ENCODE data around the gene UTY. TPM values are rescaled to one million over a fixed set of nuclear protein-coding genes. Genes with fewer than 3 reads are reported as not detected.

UTY gene
- not detected in 3 replicates for total RNA-seq
- long read RNA-seq: 0 reads

DNA sequence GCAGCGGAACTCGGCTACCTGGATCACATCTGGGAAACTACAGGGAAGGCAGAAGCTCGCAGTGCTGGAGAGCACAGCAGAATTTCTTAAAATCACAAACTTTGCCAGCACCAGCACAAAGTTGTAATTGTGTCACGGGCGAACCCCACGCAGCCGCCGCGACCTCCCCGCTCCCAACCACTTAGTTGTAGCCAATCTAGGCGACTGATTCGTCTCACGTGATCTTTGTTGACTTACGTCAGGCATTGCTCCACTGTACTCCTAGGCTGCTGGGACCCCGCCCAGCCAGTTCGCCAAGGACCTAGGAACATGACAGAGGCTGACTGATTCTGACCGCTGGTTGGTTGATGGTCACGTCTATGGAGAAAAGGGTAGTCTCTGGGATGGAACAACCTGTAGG lies at the start of gene UTY:
UTY (minus strand) TSS at position 206 of the 400 bp plus-strand sequence. CDS start 368 bp downstream, outside the sequence.
- Mint-ChIP-seq H3K27me3 (ENCODE audit: low read depth) (no peaks in the 10 kb centered on the region), H3K4me3 (ENCODE audit: unreplicated experiment) (no peak within 1 kb of the TSS), H3K36me3 (ENCODE audit: low read depth) (no peaks in the 10 kb centered on the region)

DNA sequence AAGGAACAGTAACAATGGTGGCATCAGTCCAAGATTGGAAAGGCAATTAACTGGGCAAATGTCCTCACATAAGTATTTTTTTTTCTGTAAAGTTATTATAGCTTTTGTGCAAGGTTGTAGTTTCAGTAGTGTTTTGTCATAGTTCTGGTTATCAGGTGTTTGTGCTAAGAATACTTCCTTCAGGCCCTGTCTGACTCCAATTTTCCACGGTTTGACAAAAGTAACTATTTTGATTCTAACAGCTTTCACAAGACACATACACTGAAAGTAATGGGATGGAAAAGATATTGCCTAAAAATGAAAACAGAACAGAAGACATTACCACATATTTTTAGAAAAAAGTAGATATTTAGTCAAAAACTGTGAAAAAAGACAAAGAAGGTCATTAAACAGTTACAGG lies 40.6 kb upstream of the UTY start:
- no peaks in the 10 kb centered on the region for H3K36me3 Mint-ChIP-seq (ENCODE audit: low read depth)
- H3K27me3 Mint-ChIP-seq (ENCODE audit: low read depth): no peaks in the 10 kb centered on the region
- DNase-seq (ENCODE audit: low spot score): no peak
- H3K9me3 Mint-ChIP-seq (ENCODE audit: low read depth): no peaks in the 10 kb centered on the region
- no peak overlapping the region for H3K4me3 Mint-ChIP-seq (ENCODE audit: unreplicated experiment)
- no peaks in the 10 kb centered on the region for H3K4me1 Mint-ChIP-seq (ENCODE audit: low read depth)
- TF ChIP-seq, protein P1, sequence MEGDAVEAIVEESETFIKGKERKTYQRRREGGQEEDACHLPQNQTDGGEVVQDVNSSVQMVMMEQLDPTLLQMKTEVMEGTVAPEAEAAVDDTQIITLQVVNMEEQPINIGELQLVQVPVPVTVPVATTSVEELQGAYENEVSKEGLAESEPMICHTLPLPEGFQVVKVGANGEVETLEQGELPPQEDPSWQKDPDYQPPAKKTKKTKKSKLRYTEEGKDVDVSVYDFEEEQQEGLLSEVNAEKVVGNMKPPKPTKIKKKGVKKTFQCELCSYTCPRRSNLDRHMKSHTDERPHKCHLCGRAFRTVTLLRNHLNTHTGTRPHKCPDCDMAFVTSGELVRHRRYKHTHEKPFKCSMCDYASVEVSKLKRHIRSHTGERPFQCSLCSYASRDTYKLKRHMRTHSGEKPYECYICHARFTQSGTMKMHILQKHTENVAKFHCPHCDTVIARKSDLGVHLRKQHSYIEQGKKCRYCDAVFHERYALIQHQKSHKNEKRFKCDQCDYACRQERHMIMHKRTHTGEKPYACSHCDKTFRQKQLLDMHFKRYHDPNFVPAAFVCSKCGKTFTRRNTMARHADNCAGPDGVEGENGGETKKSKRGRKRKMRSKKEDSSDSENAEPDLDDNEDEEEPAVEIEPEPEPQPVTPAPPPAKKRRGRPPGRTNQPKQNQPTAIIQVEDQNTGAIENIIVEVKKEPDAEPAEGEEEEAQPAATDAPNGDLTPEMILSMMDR (IDR thresholded peaks at IDR 0.05): no peak
- H3K27ac Mint-ChIP-seq (ENCODE audit: unreplicated experiment): no peak overlapping the region

More for the DNA sequence above, at the start of gene UTY:
- DNase-seq (ENCODE audit: low spot score): no peak
- H3K9me3 Mint-ChIP-seq (ENCODE audit: low read depth): no peaks in the 10 kb centered on the region
- H3K4me1 Mint-ChIP-seq (ENCODE audit: low read depth): no peaks in the 10 kb centered on the region
- TF ChIP-seq, protein P1 (IDR thresholded peaks at IDR 0.05): no peak
- no peak within 1 kb of the TSS for H3K27ac Mint-ChIP-seq (ENCODE audit: unreplicated experiment)

DNA sequence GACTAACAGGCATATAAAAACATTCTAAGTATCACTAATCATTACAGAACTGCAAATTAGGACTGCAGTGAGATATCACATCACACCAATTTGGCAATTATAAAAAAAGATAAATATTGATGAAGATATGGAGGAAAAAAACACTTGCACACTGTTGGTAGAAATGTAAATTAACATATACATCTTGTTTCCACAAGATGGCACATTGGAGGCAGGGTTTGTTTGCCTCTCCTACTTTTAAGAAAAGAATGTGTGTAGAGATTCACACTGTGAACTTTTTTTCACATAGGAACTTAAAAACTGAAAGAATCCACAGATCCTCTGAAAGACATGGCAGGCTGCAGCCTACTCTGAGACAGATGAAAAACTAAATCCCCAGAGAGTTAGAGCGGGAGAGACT lies 21.4 kb upstream of the UTY start:
- Mint-ChIP-seq H3K4me1 (ENCODE audit: low read depth) (no peaks in the 10 kb centered on the region), H3K27me3 (ENCODE audit: low read depth) (no peaks in the 10 kb centered on the region), H3K4me3 (ENCODE audit: unreplicated experiment) (no peak overlapping the region), H3K36me3 (ENCODE audit: low read depth) (no peaks in the 10 kb centered on the region), H3K27ac (ENCODE audit: unreplicated experiment) (no peak overlapping the region), H3K9me3 (ENCODE audit: low read depth) (no peaks in the 10 kb centered on the region)
- TF ChIP-seq, protein P1 (IDR thresholded peaks at IDR 0.05): no peak
- DNase-seq (ENCODE audit: low spot score): no peak

DNA sequence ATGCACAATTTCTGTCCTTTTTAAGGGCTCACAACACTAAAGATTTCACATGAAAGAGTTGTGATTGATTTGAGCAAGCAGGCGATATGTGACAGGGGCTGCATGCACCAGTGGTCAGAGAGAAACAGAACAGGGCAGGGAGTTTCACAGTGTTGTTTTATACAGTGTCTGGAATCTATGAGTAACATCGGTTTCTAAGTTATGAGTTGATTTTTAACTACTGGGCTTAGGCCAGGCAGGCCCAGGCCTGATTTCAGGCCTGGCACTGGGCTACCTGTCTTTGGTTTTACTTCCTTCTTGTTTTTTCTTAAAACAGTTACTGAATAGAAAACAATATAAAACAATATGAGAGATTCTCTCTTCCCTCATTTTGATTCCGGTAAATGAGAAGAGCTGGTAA lies 13.9 kb upstream of the UTY start:
- TF ChIP-seq, protein P1 (IDR thresholded peaks at IDR 0.05): no peak
- no peak for DNase-seq (ENCODE audit: low spot score)

DNA sequence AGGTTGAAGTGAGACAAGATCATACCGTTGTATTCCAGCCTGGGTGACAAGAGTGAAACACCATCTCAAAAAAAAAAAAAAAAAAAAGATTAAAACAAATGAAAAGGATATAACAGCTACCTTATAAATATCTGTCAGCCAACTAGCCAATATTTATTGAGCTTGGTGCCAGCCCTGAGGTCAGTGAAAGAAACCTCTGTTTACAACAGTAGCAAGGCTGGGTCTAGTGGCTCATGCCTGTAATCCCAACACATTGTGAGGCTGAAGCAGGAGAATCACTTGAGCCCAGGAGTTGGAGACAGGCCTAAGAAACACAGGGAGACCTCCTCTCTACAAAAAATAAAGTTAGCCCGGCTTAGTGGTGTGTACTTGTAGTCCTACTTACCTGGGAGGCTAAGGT lies 12.6 kb upstream of the UTY start:
- DNase-seq (ENCODE audit: low spot score): no peak
- Mint-ChIP-seq H3K27me3 (ENCODE audit: low read depth) (no peaks in the 10 kb centered on the region), H3K9me3 (ENCODE audit: low read depth) (no peaks in the 10 kb centered on the region), H3K4me1 (ENCODE audit: low read depth) (no peaks in the 10 kb centered on the region), H3K27ac (ENCODE audit: unreplicated experiment) (no peak overlapping the region), H3K4me3 (ENCODE audit: unreplicated experiment) (no peak overlapping the region), H3K36me3 (ENCODE audit: low read depth) (no peaks in the 10 kb centered on the region)
- TF ChIP-seq, protein P1 (IDR thresholded peaks at IDR 0.05): no peak

More for the DNA sequence above, 13.9 kb upstream of the UTY start:
- H3K9me3 Mint-ChIP-seq (ENCODE audit: low read depth): no peaks in the 10 kb centered on the region
- H3K27ac Mint-ChIP-seq (ENCODE audit: unreplicated experiment): no peak overlapping the region
- H3K36me3 Mint-ChIP-seq (ENCODE audit: low read depth): no peaks in the 10 kb centered on the region
- H3K4me3 Mint-ChIP-seq (ENCODE audit: unreplicated experiment): no peak overlapping the region
- no peaks in the 10 kb centered on the region for H3K27me3 Mint-ChIP-seq (ENCODE audit: low read depth)
- H3K4me1 Mint-ChIP-seq (ENCODE audit: low read depth): no peaks in the 10 kb centered on the region

Measured in chondrocyte (in vitro differentiated cells).